Superior temporal gyrus (tissue), 1 donor: ENCODE measurements around the gene MSRB3.

Source experiments
- DNase-seq: peaks from one replicate; pipeline ENCODE4 v3.0.0-alpha.2; 2016; ENCODE audit errors: extremely low spot score

The MSRB3 gene

GRCh38 chr12:65392491-65392890 lies 114.0 kb downstream of the MSRB3 start:
- no peak for DNase-seq

DNA sequence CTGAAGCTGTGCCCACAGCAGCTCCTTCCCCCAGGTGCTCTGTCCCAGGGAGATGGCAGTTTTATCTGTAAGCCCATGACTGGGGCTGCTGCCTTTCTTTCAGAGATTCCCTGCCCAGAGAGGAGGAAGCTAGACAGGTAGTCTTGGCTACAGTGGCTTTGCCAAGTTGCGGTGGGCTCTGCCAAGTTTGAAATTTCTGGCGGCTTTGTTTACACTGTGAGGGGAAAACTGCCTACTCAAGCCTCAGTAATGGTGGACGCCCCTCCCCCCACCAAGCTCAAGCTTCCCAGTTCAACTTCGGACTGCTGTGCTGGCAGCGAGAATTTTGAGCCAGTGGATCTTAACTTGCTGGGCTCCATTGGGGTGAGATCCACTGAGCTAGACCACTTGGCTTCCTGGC lies 124.7 kb downstream of the MSRB3 start:
- no peak for DNase-seq

GRCh38 chr12:65407388-65408149 lies 129.1 kb downstream of the MSRB3 start:
- DNase-seq, result no peak

DNA sequence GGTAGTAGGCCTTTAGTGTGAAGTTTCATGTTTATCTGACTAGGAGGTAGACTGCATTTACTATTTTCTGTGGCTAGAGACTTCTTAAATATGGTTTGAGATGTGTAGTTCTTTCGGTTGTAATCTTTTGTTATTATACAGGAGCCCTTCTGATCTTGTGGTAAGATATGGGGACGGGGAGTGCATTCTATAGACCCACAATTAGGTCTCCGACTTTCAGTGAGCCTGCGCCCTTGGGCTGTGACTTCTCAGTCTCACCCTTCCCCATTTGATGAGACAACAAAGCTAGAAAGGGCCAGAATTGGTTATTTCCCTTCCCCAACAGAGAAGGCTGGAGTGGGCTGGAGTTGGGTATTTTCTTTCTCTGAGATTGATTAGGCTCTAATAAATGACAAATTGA lies 130.0 kb downstream of the MSRB3 start:
- DNase-seq, result no peak

DNA sequence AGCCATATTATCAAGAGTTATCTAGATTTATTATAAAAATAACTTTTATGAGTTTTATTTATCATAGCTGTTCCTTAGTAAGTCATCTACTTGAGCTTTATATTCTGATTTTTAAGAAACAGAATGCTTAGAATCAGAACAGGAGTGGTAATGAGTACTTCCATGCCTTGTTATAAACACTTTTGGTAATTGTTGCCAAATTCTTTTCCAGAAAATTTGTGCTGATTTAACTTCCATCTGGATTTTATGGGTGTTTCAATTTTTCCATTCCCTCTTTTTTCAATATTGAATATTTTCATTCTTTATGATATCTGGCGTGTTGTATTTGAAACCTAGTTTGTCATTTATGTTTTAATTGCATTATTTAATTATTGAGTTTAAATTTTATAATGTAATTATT lies 131.2 kb downstream of the MSRB3 start:
- DNase-seq, result no peak

- no peak for DNase-seq
These were observed 132.7 kb downstream of the MSRB3 start for GRCh38 chr12:65411171-65411570.

DNA sequence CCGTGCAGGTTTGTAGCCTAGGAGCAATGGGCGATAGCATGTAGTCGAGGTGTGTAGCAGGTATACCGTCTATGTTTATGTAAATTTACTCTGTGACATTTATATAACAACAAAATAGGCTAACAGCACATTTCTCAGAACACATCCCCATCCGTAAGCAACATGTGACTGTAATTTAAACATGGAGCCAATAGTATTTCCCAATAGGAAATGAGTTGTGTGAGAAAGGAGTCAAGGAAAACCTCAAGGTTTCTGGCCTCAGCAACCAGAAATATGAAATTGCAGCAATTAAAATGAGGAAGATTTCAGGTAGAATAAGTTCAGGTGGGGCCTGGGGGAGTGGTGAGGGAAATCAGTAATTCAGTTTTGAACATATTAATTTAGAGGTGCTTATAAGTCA lies 136.0 kb downstream of the MSRB3 start:
- DNase-seq, result no peak

- no peak for DNase-seq
These were observed 137.3 kb downstream of the MSRB3 start for GRCh38 chr12:65415826-65416225.

DNA sequence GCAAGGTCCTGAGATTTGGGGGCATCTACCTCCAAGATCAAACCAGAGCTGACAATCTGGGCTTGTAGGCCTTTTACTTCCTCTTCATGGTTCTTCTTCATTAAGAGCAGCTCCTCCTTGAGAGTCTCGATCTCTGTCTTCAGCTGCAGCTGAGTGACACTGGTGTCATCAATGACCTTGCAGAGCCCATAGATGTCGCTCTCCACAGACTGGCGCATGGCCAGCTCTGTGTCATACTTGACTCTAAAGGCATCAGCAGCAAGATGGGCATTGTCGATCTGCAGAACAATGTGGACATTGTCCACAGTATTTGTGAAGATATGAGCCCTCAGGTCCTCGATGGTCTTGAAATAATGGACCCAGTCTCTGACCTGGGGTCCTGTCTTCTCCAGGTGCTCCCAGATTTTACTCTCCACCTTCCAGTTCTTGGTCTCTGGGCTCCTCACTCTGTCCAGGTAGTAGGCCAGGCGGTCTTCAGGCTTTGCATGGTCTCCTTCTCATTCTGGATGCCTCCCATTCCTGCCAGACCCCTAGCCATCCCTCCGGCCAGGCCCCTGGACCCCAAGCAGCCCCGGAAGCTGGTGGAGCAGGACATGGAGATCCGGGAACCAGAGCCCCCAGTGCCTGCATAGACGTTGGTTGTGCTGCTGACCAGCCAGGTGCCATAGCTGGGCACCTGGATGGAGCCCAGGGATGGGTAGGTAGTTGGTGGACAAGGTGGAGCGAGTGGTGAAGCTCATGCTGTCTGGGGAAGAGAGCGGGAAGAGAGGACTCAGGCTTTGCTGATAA lies 141.0 kb downstream of the MSRB3 start:
- no peak for DNase-seq

- DNase-seq, result no peak
These were observed 142.5 kb downstream of the MSRB3 start for GRCh38 chr12:65420941-65421340.

DNA sequence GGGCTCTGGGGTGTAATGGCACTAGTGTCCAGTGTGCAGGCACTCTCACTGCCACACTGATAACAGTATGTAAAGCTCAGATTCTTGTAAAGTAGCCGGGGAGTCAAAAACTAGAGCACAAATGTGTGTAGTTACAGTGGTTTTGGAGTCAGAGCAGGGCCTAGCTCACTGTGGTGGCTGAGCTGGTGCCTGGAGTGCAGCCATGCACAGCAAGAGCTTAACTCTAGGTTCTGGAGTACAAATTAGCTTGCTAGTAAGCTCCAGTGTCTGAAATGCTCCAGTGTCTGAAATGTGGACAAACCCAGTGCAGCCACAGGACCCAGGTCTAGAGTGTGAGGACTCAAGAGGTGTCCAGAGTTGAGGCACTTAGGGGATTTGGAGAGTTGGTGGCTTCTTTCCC lies 149.2 kb downstream of the MSRB3 start:
- DNase-seq, result no peak

GRCh38 chr12:65430006-65430405 lies 151.5 kb downstream of the MSRB3 start:
- DNase-seq, result no peak

DNA sequence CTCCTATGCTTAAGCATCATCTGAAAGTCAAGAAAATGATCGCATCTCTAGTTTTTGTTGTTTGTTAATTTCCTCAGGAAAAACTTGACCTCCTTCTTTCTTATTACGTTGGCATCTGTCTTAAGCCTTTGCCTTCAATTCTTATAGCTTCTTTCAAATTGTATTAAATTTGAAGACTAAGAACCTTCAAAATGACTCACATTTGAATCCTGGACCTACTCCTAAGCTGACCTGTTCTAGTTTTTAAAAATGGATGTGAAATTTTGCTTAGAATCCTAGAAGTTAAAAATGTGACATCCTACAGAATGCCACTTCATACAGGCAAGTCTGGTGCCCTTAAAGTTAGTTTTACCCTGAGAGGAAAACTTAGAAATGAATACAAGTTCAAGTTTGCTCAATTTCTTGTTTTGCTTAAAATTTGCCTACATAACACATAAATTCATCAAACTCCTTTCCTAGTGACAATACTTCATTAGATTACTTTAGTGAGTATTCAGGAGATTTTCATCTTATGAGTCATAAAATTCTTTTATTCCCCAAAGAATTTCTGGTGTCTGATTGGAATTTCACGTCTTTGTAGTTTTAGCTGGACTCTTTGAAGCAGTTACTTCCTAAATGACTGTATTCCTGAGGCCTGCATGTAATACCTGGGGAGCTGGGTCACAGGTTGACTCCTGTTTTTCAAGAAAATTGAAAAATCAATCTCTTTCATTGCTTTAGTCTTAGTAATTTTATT lies 152.3 kb downstream of the MSRB3 start:
- DNase-seq, result peak; percentile 8

DNA sequence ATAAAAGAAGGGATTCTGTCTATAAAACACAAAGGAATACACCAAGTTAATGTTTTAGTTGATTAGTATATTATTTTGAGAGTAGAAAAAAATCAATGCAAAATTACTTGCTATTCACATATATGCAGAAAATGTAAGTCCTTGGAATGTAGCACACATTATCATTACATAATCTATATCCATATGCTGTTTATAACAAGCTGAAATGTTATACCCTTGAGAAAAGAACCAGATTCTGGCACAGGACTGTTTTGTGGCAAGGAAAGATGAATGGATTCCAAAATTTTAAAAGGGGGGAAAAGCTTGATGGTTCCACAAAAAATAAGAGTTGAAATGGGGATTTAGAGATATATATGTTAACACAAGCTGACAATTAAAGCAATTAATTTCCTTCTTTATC lies 153.6 kb downstream of the MSRB3 start:
- DNase-seq, result peak; percentile 29

GRCh38 chr12:65432651-65433050 lies 154.2 kb downstream of the MSRB3 start:
- no peak for DNase-seq

- no peak for DNase-seq
These were observed 156.3 kb downstream of the MSRB3 start for GRCh38 chr12:65434737-65435136.

- no peak for DNase-seq
These were observed 164.6 kb downstream of the MSRB3 start for GRCh38 chr12:65443038-65443437.

DNA sequence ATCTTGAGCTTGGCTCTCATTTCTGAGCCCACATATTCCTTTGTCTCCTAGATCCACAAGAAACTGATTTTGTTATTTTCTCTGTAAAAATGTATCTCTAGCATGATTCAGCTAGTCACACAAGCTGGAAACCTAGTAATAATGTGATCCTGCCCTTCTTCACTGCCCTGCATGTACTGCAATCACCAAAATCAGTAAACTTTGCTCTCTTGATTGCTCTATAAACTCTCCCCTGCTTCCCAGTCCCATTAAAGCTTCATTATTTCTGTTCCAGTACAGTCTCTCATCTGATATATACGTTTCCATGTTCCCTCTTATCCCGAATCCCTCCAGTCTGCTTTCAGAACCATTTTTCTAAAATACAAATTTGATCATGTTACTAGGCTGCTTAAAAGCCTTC lies 166.5 kb downstream of the MSRB3 start:
- no peak for DNase-seq

GRCh38 chr12:65446901-65447300 lies 168.4 kb downstream of the MSRB3 start:
- no peak for DNase-seq

GRCh38 chr12:65449400-65449799 lies 170.9 kb downstream of the MSRB3 start:
- no peak for DNase-seq

- DNase-seq, result no peak
These were observed 172.1 kb downstream of the MSRB3 start for GRCh38 chr12:65450625-65451024.

- no peak for DNase-seq
These were observed 175.8 kb downstream of the MSRB3 start for GRCh38 chr12:65454115-65454787.
